Breast epithelium (tissue), 3 donors: ENCODE measurements around the gene IP6K3.

Source experiments
- CTCF ChIP-seq, 3 donors: fragments of 450-650 bp; IDR thresholded peaks; one replicate each; pipeline ENCODE4 v1.5.1; 2016 to 2017; ENCODE audit warnings: antibody characterized with exemption in 3 of 3, mild to moderate bottlenecking in 3 of 3, moderate library complexity in 3 of 3
- POLR2A ChIP-seq: fragments of 450-650 bp; IDR thresholded peaks from one replicate; pipeline ENCODE4 v1.6.1; 2016; ENCODE audit warnings: antibody characterized with exemption, mild to moderate bottlenecking, moderate library complexity

GRCh38 chr6:33787954-33788693 lies 41.4 kb upstream of the IP6K3 start:
- TF ChIP-seq CTCF (IDR thresholded peaks at IDR 0.05) (no peak), POLR2A (no peak)
